HG03457 (cell line): ENCODE results near the gene DHCR24.

Source experiments
- ATAC-seq: cut with Tn5 transposase; IDR thresholded peaks from one replicate; pipeline ENCODE4 v1.9.1; 2021; ENCODE audit warnings: moderate number of reproducible peaks; ENCODE audit not compliant: unreplicated experiment

DHCR24 gene

DNA sequence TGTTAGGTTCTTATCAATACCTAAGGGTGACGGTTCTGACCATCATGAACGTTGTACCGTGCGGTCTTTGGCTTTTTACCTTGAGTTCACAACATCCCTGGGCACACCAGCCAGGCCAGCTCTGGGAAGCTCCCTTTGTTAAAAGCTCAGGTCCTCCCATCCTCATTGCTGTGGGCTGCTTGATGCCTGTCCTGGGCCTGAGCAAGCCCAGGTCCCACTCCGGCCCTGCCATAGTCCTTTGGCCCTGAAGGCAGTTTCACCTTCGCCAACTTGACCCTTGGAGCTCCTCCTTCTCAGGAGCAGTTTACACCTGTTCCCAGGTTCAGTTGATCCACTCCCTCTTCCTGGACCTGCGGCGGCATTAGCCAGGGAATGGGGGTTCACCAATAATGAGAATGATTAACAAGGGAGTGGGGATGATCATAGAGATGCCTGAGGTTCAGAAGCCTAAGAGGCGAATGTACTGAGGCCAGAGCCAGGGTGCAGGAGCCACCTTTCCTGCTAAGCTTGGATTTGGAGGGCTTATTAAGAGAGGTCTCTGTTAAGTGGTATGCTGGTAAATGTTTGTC, 40.2 kb downstream of the DHCR24 start:
- no peak for ATAC-seq

- no peak for ATAC-seq
Observed at GRCh38 chr1:54846301-54846700, 40.7 kb downstream of the DHCR24 start.

DNA sequence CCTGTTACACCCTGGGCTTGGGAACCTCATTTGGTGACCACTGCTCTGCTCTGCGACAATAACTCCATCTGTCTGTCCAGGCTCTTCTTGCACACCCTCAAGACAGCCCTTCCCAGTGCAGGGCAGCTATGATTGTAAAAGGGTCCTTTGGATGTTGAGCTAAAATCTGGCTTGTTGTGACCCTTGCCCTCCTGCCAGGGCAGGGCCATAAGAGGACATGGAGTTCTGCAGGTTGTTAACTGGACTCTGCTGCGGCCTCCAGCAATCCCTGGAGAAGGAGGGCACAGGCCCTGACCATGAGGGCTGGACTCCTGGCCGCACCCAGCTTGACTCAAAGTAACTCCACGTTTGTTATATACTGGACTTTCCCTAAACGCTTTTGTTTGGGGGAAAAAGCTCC, 41.2 kb downstream of the DHCR24 start:
- no peak for ATAC-seq

DNA sequence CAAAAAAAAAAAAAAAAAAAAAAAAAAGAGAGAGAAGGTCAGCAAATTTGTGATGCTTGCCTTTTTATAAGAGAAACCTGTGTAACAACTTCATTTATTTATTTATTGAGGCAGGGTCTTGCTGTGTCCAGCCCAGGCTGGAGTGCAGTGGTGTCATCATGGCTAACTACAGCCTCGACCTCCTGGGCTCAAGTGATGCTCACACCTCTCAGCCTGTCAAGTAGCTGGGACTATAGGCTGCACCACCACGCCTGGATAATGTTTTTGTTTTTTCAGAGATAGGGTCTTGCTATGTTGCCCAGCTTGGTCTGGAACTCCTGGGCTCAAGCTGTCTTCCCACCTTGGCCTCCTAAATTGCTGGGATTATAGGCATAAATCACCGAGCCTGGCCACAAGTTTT, 42.4 kb downstream of the DHCR24 start:
- ATAC-seq: no peak

GRCh38 chr1:54843449-54843848, 43.5 kb downstream of the DHCR24 start:
- no peak for ATAC-seq

GRCh38 chr1:54842963-54843362, 44.0 kb downstream of the DHCR24 start:
- no peak for ATAC-seq

- no peak for ATAC-seq
Observed at GRCh38 chr1:54842206-54842915, 44.6 kb downstream of the DHCR24 start.

GRCh38 chr1:54839824-54840223, 47.2 kb downstream of the DHCR24 start:
- no peak for ATAC-seq

DNA sequence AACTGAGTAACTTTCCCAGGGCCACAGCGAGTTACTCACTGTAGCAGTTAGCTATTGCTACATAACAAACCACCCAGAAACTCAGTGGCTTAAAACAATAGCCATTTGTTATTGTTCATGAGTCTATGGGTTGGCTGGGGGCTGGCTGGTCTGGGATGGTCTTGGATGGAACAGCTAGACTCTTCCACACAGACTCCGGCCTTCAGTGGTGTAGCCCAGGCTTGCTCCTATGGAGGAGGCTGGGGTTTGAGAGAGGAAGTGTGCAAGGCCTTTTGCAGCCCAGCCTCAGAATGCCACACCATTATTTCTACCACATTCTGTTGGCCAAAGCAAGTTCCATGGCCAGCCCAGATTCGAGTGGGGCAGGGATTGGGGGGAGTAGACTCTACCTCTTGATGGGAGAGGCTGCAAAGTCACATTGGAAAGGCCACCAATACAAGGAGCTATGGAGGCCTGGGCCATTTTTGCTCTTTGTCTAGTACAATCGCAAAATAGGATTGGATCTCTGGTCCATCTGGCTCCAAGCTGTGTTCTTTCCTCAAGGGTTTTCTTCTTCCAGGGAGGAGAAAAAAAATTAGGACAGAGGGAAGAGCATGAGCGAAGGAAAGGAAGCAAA, 48.3 kb downstream of the DHCR24 start:
- ATAC-seq: no peak

- no peak for ATAC-seq
Observed at GRCh38 chr1:54837002-54837853, 49.8 kb downstream of the DHCR24 start.

GRCh38 chr1:54836594-54836993, 50.4 kb downstream of the DHCR24 start:
- ATAC-seq: no peak

- no peak for ATAC-seq
Observed at GRCh38 chr1:54835970-54836369, 51.0 kb downstream of the DHCR24 start.

DNA sequence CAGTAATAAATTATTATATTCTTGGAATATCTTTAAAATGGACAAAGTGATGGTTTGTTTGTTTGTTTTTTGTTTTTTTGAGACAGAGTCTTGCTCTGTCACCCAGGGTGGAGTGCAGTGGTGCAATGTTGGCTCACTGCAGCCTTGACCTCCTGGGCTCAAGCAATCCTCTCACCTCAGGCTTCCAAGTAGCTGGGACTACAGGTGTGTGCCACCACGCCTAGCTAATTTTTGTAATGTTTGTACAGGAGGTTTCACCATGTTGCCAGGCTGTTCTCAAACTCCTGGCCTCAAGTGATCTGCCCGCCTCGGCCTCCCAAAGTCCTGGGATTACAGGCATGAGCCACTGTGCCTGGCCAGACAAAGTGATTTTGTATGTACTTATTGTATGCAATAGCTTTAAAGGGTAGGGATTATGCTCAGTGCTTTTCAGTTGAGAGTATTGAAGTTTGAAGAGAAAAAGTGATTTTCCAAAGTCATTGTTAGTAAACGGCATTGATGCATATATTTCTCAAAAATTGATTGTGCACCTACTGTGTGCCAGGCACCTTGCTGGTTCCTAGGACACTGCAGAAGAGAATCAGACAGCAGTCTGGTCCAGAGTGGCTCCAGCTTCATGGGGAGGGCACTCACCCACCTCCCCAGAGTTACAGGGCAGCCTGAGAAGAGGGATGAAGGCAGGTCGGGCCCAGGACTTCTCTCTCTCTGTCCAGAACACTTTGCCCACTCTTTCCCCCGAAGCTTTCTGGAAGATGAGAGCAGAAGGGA, 51.7 kb downstream of the DHCR24 start:
- no peak for ATAC-seq

DNA sequence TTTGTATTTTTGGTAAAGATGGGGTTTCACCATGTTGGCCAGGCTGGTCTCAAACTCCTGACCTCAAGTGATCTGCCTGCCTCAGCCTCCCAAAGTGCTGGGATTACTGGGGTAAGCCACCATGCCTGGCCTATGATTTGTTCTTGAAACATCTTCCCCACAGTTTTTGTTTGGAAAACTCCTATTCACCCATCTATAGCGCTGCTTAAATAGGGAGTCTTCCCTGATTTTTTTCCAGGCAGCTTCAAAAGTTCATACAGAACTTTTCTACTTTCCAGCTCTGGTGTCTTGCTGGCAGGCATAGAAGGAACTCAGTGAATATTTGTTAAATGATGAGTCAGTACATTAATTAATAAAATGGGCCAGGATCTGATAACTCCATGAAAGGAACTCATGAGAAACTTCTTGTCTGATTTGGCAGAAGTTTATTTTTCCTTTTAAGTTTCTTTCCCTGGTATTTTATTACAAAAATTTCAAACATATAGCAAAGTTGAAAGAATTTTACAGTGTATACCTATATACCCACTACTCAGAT, 52.9 kb downstream of the DHCR24 start:
- no peak for ATAC-seq

- ATAC-seq: no peak
Observed at GRCh38 chr1:54833121-54833520, 53.9 kb downstream of the DHCR24 start.

DNA sequence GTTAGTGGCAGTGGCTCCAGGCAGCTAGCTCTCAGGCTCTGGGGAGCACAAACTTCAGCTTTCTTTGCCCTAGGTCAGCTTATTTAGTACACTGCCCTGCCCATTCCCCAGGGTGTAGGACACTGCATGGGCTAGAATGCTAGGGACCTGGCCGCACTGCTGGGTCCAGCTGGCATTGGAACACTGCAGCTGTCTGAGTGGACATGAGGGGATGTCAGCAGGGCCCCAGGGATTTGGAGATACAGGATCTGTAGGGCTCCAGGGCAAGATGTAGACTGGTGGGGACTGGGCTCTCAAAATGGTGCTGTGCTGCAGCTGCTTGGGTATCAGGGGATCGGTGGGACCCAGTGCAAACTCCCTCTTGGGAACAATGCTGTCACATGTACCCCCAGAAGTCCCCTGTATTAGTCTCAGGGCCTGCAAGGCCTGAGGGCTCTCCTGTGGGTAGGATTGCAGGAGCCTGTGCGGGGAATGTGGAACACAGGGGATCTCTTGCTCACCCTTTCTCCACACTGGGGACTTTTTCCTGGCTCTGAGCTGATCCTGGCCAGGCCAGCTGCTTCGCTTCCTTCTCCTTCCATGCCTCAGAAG, 60.7 kb downstream of the DHCR24 start:
- ATAC-seq: no peak

GRCh38 chr1:54825696-54826095, 61.3 kb downstream of the DHCR24 start:
- ATAC-seq: no peak

- no peak for ATAC-seq
Observed at GRCh38 chr1:54823670-54824069, 63.3 kb downstream of the DHCR24 start.

GRCh38 chr1:54819733-54820132, 67.3 kb downstream of the DHCR24 start:
- ATAC-seq: no peak

DNA sequence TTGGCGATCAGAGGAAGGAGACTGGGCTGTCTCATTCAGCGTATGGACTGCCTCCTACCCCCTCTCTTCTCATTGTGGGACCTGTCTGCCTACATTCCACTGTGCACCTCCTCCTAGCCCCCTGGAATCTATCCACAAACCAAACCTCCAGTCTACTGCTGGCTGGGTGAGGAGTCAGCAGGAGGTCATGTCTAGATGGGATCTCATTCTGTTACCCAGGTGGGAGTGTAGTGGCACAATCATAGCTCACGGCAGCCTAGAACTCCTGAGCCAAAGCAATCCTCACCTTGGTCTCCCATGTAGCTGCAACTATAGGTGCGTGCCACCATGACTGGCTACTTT, 67.8 kb downstream of the DHCR24 start:
- no peak for ATAC-seq
